PC-3 (cell line): ENCODE data around the gene TMEM17.

ENCODE experiments used
- EZH2 ChIP-seq: fragments of 300-600 bp; sonication (generic); IDR thresholded peaks from one replicate; pipeline ENCODE4 v1.6.1; 2017; ENCODE audit warnings: antibody characterized with exemption, mild to moderate bottlenecking, low read length; ENCODE audit not compliant: unreplicated experiment
- EZH2phosphoT487 ChIP-seq: fragments of 300-600 bp; sonication (generic); IDR thresholded peaks from 2 replicates; pipeline ENCODE4 v1.6.1; 2018; ENCODE audit warnings: mild to moderate bottlenecking, antibody characterized with exemption, low read length, borderline replicate concordance
- TF ChIP-seq, protein P1 (sequence below): fragments of 300-600 bp; sonication (generic); conservative IDR thresholded peaks from 2 replicates; pipeline ENCODE4 v1.5.1; 2017; ENCODE audit warnings: antibody characterized with exemption, low read depth, mild to moderate bottlenecking, low read length

DNA sequence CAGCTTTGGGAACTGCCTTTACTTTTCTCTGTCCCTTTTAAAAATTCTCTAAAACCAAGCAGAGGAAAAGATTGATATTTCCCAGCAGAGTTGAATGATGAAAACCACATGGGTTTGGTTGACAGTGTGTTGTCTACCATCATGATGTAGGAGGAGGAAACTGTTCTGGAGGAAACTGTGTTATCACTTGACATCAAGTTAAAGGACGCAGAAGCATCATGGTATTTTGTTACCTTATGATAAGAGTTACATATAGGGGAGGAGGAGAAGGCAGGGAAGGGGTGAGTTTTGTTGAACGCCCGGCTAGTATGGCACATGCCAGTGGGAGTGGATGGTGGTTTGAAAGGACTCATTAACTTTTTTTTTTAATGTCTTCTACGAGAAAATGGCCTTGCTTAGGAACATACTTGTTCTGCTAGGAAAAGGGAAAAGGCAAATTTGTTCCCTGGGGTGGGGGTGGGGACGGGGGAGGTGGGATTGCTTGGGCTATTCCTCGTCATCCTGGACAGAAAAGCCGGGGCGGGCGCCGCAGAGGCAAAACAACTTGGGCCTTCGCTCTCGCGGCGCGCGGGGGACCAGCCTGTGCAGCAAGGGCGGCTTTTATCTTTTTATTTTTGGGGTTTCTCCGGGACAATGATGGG is 766 bp downstream of the TMEM17 start:
- TF ChIP-seq, protein P1, sequence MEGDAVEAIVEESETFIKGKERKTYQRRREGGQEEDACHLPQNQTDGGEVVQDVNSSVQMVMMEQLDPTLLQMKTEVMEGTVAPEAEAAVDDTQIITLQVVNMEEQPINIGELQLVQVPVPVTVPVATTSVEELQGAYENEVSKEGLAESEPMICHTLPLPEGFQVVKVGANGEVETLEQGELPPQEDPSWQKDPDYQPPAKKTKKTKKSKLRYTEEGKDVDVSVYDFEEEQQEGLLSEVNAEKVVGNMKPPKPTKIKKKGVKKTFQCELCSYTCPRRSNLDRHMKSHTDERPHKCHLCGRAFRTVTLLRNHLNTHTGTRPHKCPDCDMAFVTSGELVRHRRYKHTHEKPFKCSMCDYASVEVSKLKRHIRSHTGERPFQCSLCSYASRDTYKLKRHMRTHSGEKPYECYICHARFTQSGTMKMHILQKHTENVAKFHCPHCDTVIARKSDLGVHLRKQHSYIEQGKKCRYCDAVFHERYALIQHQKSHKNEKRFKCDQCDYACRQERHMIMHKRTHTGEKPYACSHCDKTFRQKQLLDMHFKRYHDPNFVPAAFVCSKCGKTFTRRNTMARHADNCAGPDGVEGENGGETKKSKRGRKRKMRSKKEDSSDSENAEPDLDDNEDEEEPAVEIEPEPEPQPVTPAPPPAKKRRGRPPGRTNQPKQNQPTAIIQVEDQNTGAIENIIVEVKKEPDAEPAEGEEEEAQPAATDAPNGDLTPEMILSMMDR: no peak
- no peak for TF ChIP-seq EZH2
- no peak for TF ChIP-seq EZH2phosphoT487
